AG09309 (cell line): ENCODE results near the gene SH2D1A.

ENCODE experiments used
- DNase-seq: peaks from one replicate; pipeline ENCODE4 v3.0.0-alpha.2; 2010; ENCODE audit warnings: low read depth
- H3K4me3 ChIP-seq: 2 replicates; pipeline ENCODE4 v1.5.1; 2011; ENCODE audit warnings: mild to moderate bottlenecking, low read depth, low read length, moderate library complexity; ENCODE audit not compliant: control insufficient read depth
- CTCF ChIP-seq: IDR thresholded peaks from 2 replicates; pipeline ENCODE4 v1.5.1; 2011; ENCODE audit warnings: mild to moderate bottlenecking, low read depth, low read length, inconsistent platforms; ENCODE audit not compliant: insufficient read depth, control insufficient read depth; ENCODE audit errors: missing control alignments

Gene SH2D1A

GRCh38 chrX:124369722-124370121 is 23.4 kb downstream of the SH2D1A start:
- TF ChIP-seq CTCF = no peak
- H3K4me3 ChIP-seq = no peak overlapping the region
- no peak for DNase-seq

- H3K4me3 ChIP-seq = no peak overlapping the region
- DNase-seq = no peak
- no peak for TF ChIP-seq CTCF
Observed at GRCh38 chrX:124373348-124373747, 27.0 kb downstream of the SH2D1A start.

- DNase-seq = no peak
- TF ChIP-seq CTCF = no peak
- no peak overlapping the region for H3K4me3 ChIP-seq
Observed at GRCh38 chrX:124378643-124379042, 32.3 kb downstream of the SH2D1A start.

GRCh38 chrX:124383354-124383753 is 37.0 kb downstream of the SH2D1A start:
- H3K4me3 ChIP-seq = no peak overlapping the region
- no peak for DNase-seq
- TF ChIP-seq CTCF = no peak

GRCh38 chrX:124386401-124386800 is 40.0 kb downstream of the SH2D1A start:
- no peak overlapping the region for H3K4me3 ChIP-seq
- no peak for DNase-seq
- TF ChIP-seq CTCF = no peak

GRCh38 chrX:124388562-124388961 is 42.2 kb downstream of the SH2D1A start:
- H3K4me3 ChIP-seq = no peak overlapping the region
- DNase-seq = peak; percentile 14
- peak; percentile 78 for TF ChIP-seq CTCF

GRCh38 chrX:124392794-124393193 is 46.4 kb downstream of the SH2D1A start:
- no peak overlapping the region for H3K4me3 ChIP-seq
- no peak for DNase-seq
- TF ChIP-seq CTCF = no peak
